Measurements from ENCODE around the gene KRT86. TPM values are rescaled to one million over a fixed set of nuclear protein-coding genes. Genes with fewer than 3 reads are reported as not detected.

KRT86 gene
- total and polyA plus RNA-seq, 2 donors (not counting 1 experiment from before 2014, with no cell fraction given): not detected

DNA sequence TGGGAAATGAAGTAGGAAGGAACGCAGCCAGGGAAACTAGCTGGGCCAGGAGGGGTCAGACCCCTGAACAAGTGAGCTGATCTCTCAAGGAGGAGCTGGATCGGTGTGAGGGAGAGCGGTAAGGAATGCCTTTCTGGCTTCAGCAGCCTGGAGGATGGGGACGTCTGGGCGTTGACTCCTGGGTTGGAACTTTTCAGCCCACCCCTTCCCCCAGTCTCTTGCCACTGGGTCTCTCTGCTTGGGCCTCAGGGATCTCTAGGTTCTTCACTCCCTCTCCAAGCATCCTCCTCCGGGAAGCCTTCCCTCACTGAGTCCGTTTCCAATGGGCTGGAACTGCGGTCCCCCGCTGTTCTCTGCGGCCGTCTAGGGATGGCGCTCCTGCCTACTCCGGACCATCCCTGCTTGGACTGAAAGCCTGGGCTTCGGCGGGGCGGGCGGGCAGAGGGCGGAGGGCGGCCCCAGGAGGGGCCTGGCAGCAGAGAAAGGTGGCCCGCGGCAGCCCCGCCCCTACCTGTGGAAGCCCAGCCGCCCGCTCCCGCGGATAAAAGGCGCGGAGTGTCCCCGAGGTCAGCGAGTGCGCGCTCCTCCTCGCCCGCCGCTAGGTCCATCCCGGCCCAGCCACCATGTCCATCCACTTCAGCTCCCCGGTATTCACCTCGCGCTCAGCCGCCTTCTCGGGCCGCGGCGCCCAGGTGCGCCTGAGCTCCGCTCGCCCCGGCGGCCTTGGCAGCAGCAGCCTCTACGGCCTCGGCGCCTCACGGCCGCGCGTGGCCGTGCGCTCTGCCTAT is 41.6 kb upstream of the KRT86 start, which contains the start of gene KRT7:
TSS of gene KRT7 (plus strand) at position 570 of the 788 bp plus-strand sequence. CDS start at position 624, 54 bp downstream.
- no peak for ATAC-seq (ENCODE audit: low read depth)
- no peak within 1 kb of the TSS for H3K27ac Mint-ChIP-seq
- no peak within 1 kb of the TSS for H3K4me3 Mint-ChIP-seq
- intact Hi-C loops (cut with micrococcal nuclease): no loop called here
- no peaks in the 10 kb centered on the region for H3K4me1 Mint-ChIP-seq
- H2AFZ ChIP-seq (ENCODE audit: insufficient read depth, low read depth, low read length, poor library complexity, severe bottlenecking): no peak within 1 kb of the TSS
- no peak for DNase-seq
- no peaks in the 10 kb centered on the region for H3K36me3 ChIP-seq (replicated peaks in 1 of 2; ENCODE audit: control extremely low read depth in 1 of 2, control insufficient read depth in 1 of 2, extremely low read depth in 1 of 2, insufficient read depth in 2 of 2, low read length in 1 of 2)
- no peak for TF ChIP-seq CTCF (IDR thresholded peaks at IDR 0.05)
- no peak for TF ChIP-seq EZH2 (IDR thresholded peaks at IDR 0.05; ENCODE audit: borderline replicate concordance, insufficient read depth, low read depth, low read length, poor library complexity, severe bottlenecking)
- H3K9me3 ChIP-seq (ENCODE audit: control extremely low read depth in 1 of 3, control insufficient read depth in 2 of 3, insufficient read depth in 1 of 3, low read length in 2 of 3): peaks cover 0 to 3% (median 0%) of the 10 kb centered on the region in 3 donors
- H3K27me3 ChIP-seq (replicated peaks in 1 of 4; ENCODE audit: control extremely low read depth in 1 of 4, control insufficient read depth in 3 of 4, insufficient read depth in 4 of 4, low read length in 3 of 4): peaks cover 0 to 32% (median 3%) of the 10 kb centered on the region in 4 experiments
- no peaks in the 10 kb centered on the region for H3K79me2 ChIP-seq (ENCODE audit: control insufficient read depth, insufficient read depth, low read length)
- ChIA-PET POLR2A (no interaction called here), CTCF (no interaction called here)
- H3K9ac ChIP-seq (ENCODE audit: low read length): no peak within 1 kb of the TSS
- no peaks in the 10 kb centered on the region for H3K4me1 ChIP-seq (ENCODE audit: control insufficient read depth in 2 of 2, insufficient read depth in 2 of 2, low read length in 2 of 2)
- H3K4me2 ChIP-seq (replicated peaks; ENCODE audit: low read depth, low read length, poor library complexity, severe bottlenecking): no peak within 1 kb of the TSS
- 13% methylated on average over 58 of the region's 58 CpGs for WGBS (ENCODE audit: insufficient coverage)
- H3K4me3 ChIP-seq (ENCODE audit: control extremely low read depth in 1 of 5, extremely low read depth in 1 of 5, insufficient read depth in 1 of 5, low read depth in 2 of 5, low read length in 4 of 5): no peak within 1 kb of the TSS
- no peak within 1 kb of the TSS for H3K27ac ChIP-seq (ENCODE audit: low read length in 2 of 2)
- no peaks in the 10 kb centered on the region for H4K20me1 ChIP-seq (ENCODE audit: control insufficient read depth, insufficient read depth, low read length, poor library complexity, severe bottlenecking)
- no peaks in the 10 kb centered on the region for H3K9me3 Mint-ChIP-seq (ENCODE audit: insufficient read depth)
- H3K27me3 Mint-ChIP-seq: peaks cover 46% of the 10 kb centered on the region

DNA sequence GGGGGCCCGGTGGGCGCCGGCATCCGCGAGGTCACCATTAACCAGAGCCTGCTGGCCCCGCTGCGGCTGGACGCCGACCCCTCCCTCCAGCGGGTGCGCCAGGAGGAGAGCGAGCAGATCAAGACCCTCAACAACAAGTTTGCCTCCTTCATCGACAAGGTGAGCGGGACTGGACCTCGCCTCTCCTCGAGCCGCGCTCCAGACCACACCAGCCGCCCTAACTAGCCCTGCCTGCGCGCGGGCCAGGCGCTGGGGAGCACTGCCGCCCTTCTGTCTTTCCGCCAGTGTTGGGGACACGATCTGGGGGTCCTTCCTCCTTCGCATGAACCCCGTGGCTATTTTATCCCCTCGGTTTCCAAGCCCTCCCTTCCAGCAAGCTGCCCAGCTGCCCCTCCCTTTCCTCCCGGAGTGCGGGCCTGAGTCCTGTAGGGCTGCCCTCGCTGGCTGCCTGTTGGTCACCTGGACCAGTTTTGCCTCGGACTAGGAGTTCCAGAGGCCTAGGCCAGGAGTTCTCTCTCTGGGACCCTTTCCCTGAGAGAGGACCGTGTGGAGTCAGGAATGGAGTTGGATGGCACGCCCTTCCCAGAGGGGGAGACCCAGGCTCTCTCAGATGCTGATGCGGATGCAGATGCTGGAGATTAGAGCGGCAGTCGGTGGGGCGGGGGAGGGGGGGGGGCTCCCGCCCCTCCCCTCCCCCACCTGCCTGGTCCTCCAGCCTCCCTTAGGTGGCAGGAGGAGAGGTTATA is 40.8 kb upstream of the KRT86 start:
- no peak for TF ChIP-seq EZH2 (IDR thresholded peaks at IDR 0.05; ENCODE audit: borderline replicate concordance, insufficient read depth, low read depth, low read length, poor library complexity, severe bottlenecking)
- TF ChIP-seq CTCF (IDR thresholded peaks at IDR 0.05): no peak
- H3K27ac ChIP-seq (ENCODE audit: low read length in 2 of 2): no peak overlapping the region
- intact Hi-C loops (cut with micrococcal nuclease): no loop called here
- DNase-seq (no peak), ATAC-seq (ENCODE audit: low read depth) (no peak)
- POLR2A ChIA-PET: no interaction called here
- CTCF ChIA-PET: no interaction called here
- H3K4me3 ChIP-seq (ENCODE audit: control extremely low read depth in 1 of 5, extremely low read depth in 1 of 5, insufficient read depth in 1 of 5, low read depth in 2 of 5, low read length in 4 of 5): no peak overlapping the region
- no peaks in the 10 kb centered on the region for H3K79me2 ChIP-seq (ENCODE audit: control insufficient read depth, insufficient read depth, low read length)
- peaks cover 0 to 32% (median 3%) of the 10 kb centered on the region in 4 experiments for H3K27me3 ChIP-seq (replicated peaks in 1 of 4; ENCODE audit: control extremely low read depth in 1 of 4, control insufficient read depth in 3 of 4, insufficient read depth in 4 of 4, low read length in 3 of 4)
- Mint-ChIP-seq H3K27ac (no peak overlapping the region), H3K27me3 (peaks cover 46% of the 10 kb centered on the region), H3K4me1 (no peaks in the 10 kb centered on the region), H3K9me3 (ENCODE audit: insufficient read depth) (no peaks in the 10 kb centered on the region), H3K4me3 (no peak overlapping the region)
- no peak overlapping the region for H3K4me2 ChIP-seq (replicated peaks; ENCODE audit: low read depth, low read length, poor library complexity, severe bottlenecking)
- H3K9me3 ChIP-seq (ENCODE audit: control extremely low read depth in 1 of 3, control insufficient read depth in 2 of 3, insufficient read depth in 1 of 3, low read length in 2 of 3): peaks cover 0 to 3% (median 0%) of the 10 kb centered on the region in 3 donors
- H3K4me1 ChIP-seq (ENCODE audit: control insufficient read depth in 2 of 2, insufficient read depth in 2 of 2, low read length in 2 of 2): no peaks in the 10 kb centered on the region
- WGBS (ENCODE audit: insufficient coverage): 28% methylated on average over 35 of the region's 40 CpGs
- no peaks in the 10 kb centered on the region for H4K20me1 ChIP-seq (ENCODE audit: control insufficient read depth, insufficient read depth, low read length, poor library complexity, severe bottlenecking)
- H3K36me3 ChIP-seq (replicated peaks in 1 of 2; ENCODE audit: control extremely low read depth in 1 of 2, control insufficient read depth in 1 of 2, extremely low read depth in 1 of 2, insufficient read depth in 2 of 2, low read length in 1 of 2): no peaks in the 10 kb centered on the region
- H3K9ac ChIP-seq (ENCODE audit: low read length): no peak overlapping the region
- no peak overlapping the region for H2AFZ ChIP-seq (ENCODE audit: insufficient read depth, low read depth, low read length, poor library complexity, severe bottlenecking)
